ENCODE data around the gene CSNK2A1.

Gene CSNK2A1

DNA sequence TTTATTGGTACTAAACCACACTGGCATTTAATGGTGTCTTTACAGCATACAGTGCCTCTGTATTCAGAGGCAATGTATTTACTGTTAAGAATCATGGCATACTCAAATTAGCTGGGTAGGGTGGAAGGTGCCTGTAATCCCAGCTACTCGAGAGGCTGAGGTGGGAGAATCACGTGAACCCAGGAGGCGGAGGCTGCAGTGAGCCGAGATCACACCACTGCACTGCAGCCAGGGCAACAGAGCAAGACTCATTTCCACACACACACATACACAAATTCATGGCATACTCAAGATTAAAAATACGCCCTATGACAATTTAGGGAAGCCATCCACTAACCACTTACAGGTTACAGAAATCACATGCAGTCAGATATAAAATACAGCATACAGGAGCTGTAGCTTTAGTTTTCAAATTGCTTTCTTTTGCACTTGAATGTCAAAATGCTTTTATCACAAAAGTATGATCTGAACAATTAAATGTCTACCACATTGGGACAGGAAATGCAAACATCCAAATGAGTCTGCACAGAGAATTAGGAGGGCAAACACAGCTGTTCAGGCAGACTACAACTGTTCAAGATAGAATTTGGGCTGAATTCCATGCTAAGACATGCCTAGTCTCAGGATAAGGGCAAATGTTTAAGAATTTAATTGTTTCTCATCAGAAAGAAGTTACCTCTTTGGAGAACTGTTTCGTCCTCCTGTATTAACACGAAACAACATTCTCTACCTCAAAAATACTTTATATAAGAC is 36.4 kb downstream of the CSNK2A1 start:
- H3K9me3 ChIP-seq (ENCODE audit: control insufficient read depth, insufficient read depth, low read length), result no peaks in the 10 kb centered on the region
- no peak overlapping the region for H3K4me3 ChIP-seq (ENCODE audit: low read depth, low read length)
- H3K4me1 ChIP-seq (ENCODE audit: control insufficient read depth, insufficient read depth, low read length), result no peaks in the 10 kb centered on the region
- no peaks in the 10 kb centered on the region for H3K27me3 ChIP-seq (ENCODE audit: control insufficient read depth, insufficient read depth, low read length)
- no peak overlapping the region for H3K9ac ChIP-seq (ENCODE audit: low read depth, low read length)
- H3K36me3 ChIP-seq (ENCODE audit: control insufficient read depth, insufficient read depth, low read length), result peaks cover 27% of the 10 kb centered on the region

DNA sequence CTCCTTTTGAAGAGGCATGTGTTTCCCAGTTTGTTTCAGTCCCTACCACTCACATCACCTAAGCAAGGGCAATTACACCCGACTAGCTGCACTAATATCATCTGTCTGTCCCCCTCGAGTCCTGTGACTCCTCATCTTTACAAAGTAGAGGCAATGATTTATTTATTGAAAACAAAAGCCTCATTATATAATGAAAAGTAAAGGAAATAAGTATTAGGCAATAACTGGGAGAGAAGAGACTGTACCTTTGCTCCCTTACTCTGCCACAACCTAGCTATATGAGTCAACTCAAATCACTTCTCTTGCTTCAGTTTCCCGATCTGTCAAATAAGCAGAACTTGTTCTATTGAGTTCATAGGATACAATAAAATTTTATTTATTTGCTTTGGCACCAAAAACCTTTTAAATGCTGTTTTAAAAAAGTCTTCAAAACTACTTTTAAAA is 38.9 kb downstream of the CSNK2A1 start:
- Histone ChIP-seq H3K9me3 (ENCODE audit: control insufficient read depth, insufficient read depth, low read length) (no peaks in the 10 kb centered on the region), H3K4me3 (ENCODE audit: low read depth, low read length) (no peak overlapping the region), H3K4me1 (ENCODE audit: control insufficient read depth, insufficient read depth, low read length) (no peaks in the 10 kb centered on the region), H3K36me3 (ENCODE audit: control insufficient read depth, insufficient read depth, low read length) (peaks cover 31% of the 10 kb centered on the region), H3K9ac (ENCODE audit: low read depth, low read length) (no peak overlapping the region), H3K27me3 (ENCODE audit: control insufficient read depth, insufficient read depth, low read length) (no peaks in the 10 kb centered on the region)

- Histone ChIP-seq H3K9me3 (ENCODE audit: control insufficient read depth, insufficient read depth, low read length) (no peaks in the 10 kb centered on the region), H3K4me3 (ENCODE audit: low read depth, low read length) (no peak overlapping the region), H3K4me1 (ENCODE audit: control insufficient read depth, insufficient read depth, low read length) (no peaks in the 10 kb centered on the region), H3K9ac (ENCODE audit: low read depth, low read length) (no peak overlapping the region), H3K27me3 (ENCODE audit: control insufficient read depth, insufficient read depth, low read length) (no peaks in the 10 kb centered on the region), H3K36me3 (ENCODE audit: control insufficient read depth, insufficient read depth, low read length) (peaks cover 36% of the 10 kb centered on the region)
These were observed 40.4 kb downstream of the CSNK2A1 start for GRCh38 chr20:503048-503737.

DNA sequence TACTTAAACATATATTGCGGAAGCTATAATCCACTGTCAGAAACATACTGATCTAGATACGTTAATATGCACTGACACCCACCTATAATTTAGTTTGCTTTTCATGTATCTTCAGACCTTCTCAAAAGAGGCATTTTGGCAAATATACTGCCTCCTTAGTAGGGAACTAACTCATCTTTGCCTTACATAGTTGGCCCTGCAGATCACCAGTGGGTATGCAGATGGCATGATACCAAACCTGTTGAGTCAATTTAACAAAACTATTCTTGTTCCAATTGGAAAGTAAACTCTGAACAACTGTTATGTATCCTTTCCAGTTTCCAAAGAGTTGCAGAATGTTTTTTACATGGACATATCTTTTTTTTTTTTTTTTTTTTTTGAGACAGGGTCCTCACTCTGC is 45.6 kb downstream of the CSNK2A1 start:
- Histone ChIP-seq H3K4me3 (ENCODE audit: low read depth, low read length) (no peak overlapping the region), H3K9me3 (ENCODE audit: control insufficient read depth, insufficient read depth, low read length) (no peaks in the 10 kb centered on the region), H3K27me3 (ENCODE audit: control insufficient read depth, insufficient read depth, low read length) (no peaks in the 10 kb centered on the region), H3K4me1 (ENCODE audit: control insufficient read depth, insufficient read depth, low read length) (no peaks in the 10 kb centered on the region), H3K9ac (ENCODE audit: low read depth, low read length) (no peak overlapping the region), H3K36me3 (ENCODE audit: control insufficient read depth, insufficient read depth, low read length) (peaks cover 27% of the 10 kb centered on the region)

GRCh38 chr20:496126-496696 is 47.4 kb downstream of the CSNK2A1 start:
- no peaks in the 10 kb centered on the region for H3K9me3 ChIP-seq (ENCODE audit: control insufficient read depth, insufficient read depth, low read length)
- H3K4me1 ChIP-seq (ENCODE audit: control insufficient read depth, insufficient read depth, low read length), result no peaks in the 10 kb centered on the region
- no peaks in the 10 kb centered on the region for H3K27me3 ChIP-seq (ENCODE audit: control insufficient read depth, insufficient read depth, low read length)
- H3K4me3 ChIP-seq (ENCODE audit: low read depth, low read length), result no peak overlapping the region
- no peak overlapping the region for H3K9ac ChIP-seq (ENCODE audit: low read depth, low read length)
- peaks cover 24% of the 10 kb centered on the region for H3K36me3 ChIP-seq (ENCODE audit: control insufficient read depth, insufficient read depth, low read length)

DNA sequence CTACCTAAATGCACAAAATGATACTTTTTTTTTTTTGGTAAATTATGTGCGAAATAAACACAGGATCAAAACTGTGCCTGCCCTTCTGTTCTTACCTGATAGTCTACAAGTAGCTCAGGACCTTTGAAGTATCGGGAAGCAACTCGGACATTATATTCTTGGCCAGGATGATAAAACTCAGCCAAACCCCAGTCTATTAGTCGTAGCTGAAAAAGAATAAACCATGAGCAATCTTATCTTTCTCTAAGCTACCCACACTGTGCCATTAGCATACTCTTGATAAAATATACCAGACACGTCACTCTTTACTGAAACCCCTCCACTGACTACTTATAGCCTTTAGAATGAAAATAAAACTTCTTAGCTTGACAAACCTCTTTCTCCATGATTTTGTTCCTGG is 51.4 kb downstream of the CSNK2A1 start:
- no peaks in the 10 kb centered on the region for H3K4me1 ChIP-seq (ENCODE audit: control insufficient read depth, insufficient read depth, low read length)
- no peak overlapping the region for H3K9ac ChIP-seq (ENCODE audit: low read depth, low read length)
- H3K9me3 ChIP-seq (ENCODE audit: control insufficient read depth, insufficient read depth, low read length), result no peaks in the 10 kb centered on the region
- no peaks in the 10 kb centered on the region for H3K27me3 ChIP-seq (ENCODE audit: control insufficient read depth, insufficient read depth, low read length)
- no peak overlapping the region for H3K4me3 ChIP-seq (ENCODE audit: low read depth, low read length)
- peaks cover 23% of the 10 kb centered on the region for H3K36me3 ChIP-seq (ENCODE audit: control insufficient read depth, insufficient read depth, low read length)

- H3K36me3 ChIP-seq (ENCODE audit: control insufficient read depth, insufficient read depth, low read length), result peaks cover 41% of the 10 kb centered on the region
- H3K27me3 ChIP-seq (ENCODE audit: control insufficient read depth, insufficient read depth, low read length), result no peaks in the 10 kb centered on the region
- H3K4me1 ChIP-seq (ENCODE audit: control insufficient read depth, insufficient read depth, low read length), result no peaks in the 10 kb centered on the region
- no peaks in the 10 kb centered on the region for H3K9me3 ChIP-seq (ENCODE audit: control insufficient read depth, insufficient read depth, low read length)
- H3K4me3 ChIP-seq (ENCODE audit: low read depth, low read length), result no peak overlapping the region
- no peak overlapping the region for H3K9ac ChIP-seq (ENCODE audit: low read depth, low read length)
These were observed 55.9 kb downstream of the CSNK2A1 start for GRCh38 chr20:487655-488054.

GRCh38 chr20:483815-484644 is 59.6 kb downstream of the CSNK2A1 start:
- Histone ChIP-seq H3K9me3 (ENCODE audit: control insufficient read depth, insufficient read depth, low read length) (no peaks in the 10 kb centered on the region), H3K9ac (ENCODE audit: low read depth, low read length) (no peak overlapping the region), H3K4me1 (ENCODE audit: control insufficient read depth, insufficient read depth, low read length) (no peaks in the 10 kb centered on the region), H3K4me3 (ENCODE audit: low read depth, low read length) (no peak overlapping the region), H3K36me3 (ENCODE audit: control insufficient read depth, insufficient read depth, low read length) (peaks cover 42% of the 10 kb centered on the region), H3K27me3 (ENCODE audit: control insufficient read depth, insufficient read depth, low read length) (no peaks in the 10 kb centered on the region)

DNA sequence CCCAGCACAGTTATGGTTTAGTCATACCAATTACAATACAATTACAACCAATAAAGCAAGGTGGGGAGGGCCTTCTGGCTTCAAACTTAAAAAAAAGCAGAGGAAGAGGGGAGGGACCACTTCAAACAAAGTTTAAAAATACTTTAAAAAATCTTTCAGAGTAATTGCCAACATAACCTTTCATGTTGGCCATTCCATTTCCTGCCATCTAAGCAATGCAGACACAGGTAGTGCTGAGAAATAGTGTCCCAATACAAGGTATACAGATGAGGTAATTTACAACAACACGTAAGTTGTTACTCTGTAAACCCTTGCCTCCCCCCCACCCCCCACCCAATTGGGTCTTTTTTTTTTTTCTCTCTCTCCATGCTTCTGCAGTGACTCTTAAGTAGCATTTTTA is 62.4 kb downstream of the CSNK2A1 start:
- Histone ChIP-seq H3K4me1 (ENCODE audit: control insufficient read depth, insufficient read depth, low read length) (no peaks in the 10 kb centered on the region), H3K36me3 (ENCODE audit: control insufficient read depth, insufficient read depth, low read length) (peaks cover 25% of the 10 kb centered on the region), H3K27me3 (ENCODE audit: control insufficient read depth, insufficient read depth, low read length) (no peaks in the 10 kb centered on the region), H3K9ac (ENCODE audit: low read depth, low read length) (no peak overlapping the region), H3K4me3 (ENCODE audit: low read depth, low read length) (no peak overlapping the region), H3K9me3 (ENCODE audit: control insufficient read depth, insufficient read depth, low read length) (no peaks in the 10 kb centered on the region)

DNA sequence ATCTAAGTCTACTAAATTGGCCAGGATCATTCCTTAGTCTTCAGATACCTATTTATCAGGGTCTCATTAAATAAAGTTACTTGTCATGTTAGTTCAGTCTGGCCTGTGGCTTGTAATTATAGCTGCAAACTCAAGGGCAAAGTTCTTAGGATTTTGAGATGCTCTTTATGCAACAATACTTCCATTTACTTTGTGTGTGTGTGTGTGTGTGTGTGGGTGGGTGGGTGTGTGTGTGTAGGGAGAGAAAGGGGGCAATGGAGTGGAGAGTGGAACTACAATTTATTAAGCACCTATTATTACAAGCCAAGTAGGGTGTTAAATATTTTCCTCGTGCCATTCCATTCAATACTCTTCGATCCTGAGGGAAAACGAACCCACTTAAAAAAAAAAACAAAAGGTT is 63.5 kb downstream of the CSNK2A1 start:
- no peaks in the 10 kb centered on the region for H3K27me3 ChIP-seq (ENCODE audit: control insufficient read depth, insufficient read depth, low read length)
- no peak overlapping the region for H3K4me3 ChIP-seq (ENCODE audit: low read depth, low read length)
- peaks cover 21% of the 10 kb centered on the region for H3K36me3 ChIP-seq (ENCODE audit: control insufficient read depth, insufficient read depth, low read length)
- H3K9me3 ChIP-seq (ENCODE audit: control insufficient read depth, insufficient read depth, low read length), result no peaks in the 10 kb centered on the region
- H3K9ac ChIP-seq (ENCODE audit: low read depth, low read length), result no peak overlapping the region
- no peaks in the 10 kb centered on the region for H3K4me1 ChIP-seq (ENCODE audit: control insufficient read depth, insufficient read depth, low read length)

DNA sequence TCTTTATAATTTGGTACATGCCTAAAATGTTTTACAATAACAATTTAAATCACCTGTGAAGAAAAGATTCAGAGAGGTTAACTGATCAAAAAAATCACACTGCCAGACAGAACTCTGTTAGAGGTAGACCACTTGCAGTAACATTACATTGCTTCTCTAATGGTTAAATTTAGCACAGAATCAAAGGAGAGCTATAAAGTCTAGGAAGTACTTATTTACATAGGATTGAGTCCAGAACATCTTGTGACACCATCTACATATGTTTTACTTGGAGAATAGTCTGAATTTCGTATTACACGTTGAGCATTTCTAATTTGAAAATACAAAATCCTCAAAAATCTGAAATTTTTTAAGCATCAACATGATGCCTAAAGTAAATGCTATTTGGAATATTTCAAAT is 64.1 kb downstream of the CSNK2A1 start:
- peaks cover 19% of the 10 kb centered on the region for H3K36me3 ChIP-seq (ENCODE audit: control insufficient read depth, insufficient read depth, low read length)
- H3K4me1 ChIP-seq (ENCODE audit: control insufficient read depth, insufficient read depth, low read length), result no peaks in the 10 kb centered on the region
- no peak overlapping the region for H3K9ac ChIP-seq (ENCODE audit: low read depth, low read length)
- H3K27me3 ChIP-seq (ENCODE audit: control insufficient read depth, insufficient read depth, low read length), result no peaks in the 10 kb centered on the region
- H3K9me3 ChIP-seq (ENCODE audit: control insufficient read depth, insufficient read depth, low read length), result no peaks in the 10 kb centered on the region
- H3K4me3 ChIP-seq (ENCODE audit: low read depth, low read length), result no peak overlapping the region

All from iPS-15b (cell line).